IPS-NIHi7 (cell line): ENCODE measurements around the gene SLC25A21.
"Not testable (repeated sequence)": the region's sequence is repeated elsewhere in the genome, so short reads cannot be mapped to it uniquely, and the experiment has no call there.

Experiments used
- DNase-seq: peaks from one replicate; pipeline ENCODE4 v3.0.0; 2012; ENCODE audit warnings: mixed read lengths; ENCODE audit errors: extremely low spot score

The SLC25A21 gene

DNA sequence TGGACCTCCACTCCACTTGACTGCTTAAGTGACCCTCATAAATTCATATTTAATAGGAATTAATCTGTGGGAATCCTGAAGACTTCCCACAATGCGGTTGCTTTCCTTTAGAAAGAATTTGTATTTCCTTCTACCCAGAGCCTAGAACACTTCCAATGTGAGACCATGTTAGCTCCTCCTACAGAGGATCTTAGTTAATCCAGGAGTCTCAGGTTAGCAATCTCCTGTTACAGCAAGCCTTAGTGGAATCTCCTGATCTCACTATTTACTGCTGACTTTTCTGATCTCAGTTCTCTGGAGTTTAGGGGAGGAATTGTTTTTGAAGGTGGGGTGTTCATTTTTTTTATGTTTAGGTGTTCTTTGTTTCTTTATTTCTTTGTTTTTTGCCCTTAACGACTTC lies 186.0 kb downstream of the SLC25A21 start:
- DNase-seq, result no peak

DNA sequence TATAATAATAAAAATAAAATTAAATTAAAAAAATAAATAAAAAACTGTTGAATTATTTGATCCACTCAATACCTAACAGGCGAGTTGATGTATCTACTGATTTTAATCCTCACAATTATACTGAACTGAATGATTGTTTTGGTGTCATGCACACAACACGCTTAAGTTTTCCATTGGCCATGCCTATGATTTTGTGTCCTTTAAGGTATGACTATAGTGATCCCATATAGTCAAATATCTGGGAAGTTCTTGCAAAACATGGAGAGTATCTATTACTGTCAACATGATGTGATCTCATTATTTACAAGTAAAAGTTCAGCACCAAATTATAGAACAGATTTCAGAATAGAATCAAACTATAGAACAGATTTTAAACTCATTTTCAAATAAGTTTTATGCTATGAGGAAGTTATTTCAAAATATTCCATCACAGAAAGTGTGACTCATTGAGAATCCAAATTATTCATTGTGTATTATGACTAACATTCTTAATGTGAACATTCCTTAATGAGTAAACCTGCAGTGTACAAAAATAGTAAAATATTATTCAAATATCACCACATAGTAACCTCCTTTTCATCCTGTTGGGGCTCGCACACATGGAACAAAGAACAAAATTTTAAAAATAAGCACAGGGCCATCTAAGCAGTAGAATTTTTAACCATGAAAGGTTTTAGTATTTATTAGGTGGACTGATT lies 190.4 kb downstream of the SLC25A21 start:
- DNase-seq, result no peak

DNA sequence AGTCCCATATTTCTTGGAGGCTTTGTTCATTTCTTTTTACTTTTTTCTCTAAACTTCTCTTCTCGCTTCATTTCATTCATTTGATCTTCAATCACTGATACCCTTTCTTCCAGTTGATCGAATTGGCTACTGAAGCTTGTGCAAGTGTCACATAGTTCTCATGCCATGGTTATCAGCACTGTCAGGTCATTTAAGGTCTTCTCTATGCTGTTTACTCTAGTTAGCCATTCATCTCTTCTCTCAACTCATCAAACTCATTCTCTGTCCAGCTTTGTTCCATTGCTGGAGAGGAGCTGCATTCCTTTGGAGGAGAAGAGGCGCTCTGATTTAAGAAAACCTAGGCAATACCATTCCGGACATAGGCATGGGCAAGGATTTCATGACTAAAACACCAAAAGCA lies 192.0 kb downstream of the SLC25A21 start:
- not testable (repeated sequence) for DNase-seq

DNA sequence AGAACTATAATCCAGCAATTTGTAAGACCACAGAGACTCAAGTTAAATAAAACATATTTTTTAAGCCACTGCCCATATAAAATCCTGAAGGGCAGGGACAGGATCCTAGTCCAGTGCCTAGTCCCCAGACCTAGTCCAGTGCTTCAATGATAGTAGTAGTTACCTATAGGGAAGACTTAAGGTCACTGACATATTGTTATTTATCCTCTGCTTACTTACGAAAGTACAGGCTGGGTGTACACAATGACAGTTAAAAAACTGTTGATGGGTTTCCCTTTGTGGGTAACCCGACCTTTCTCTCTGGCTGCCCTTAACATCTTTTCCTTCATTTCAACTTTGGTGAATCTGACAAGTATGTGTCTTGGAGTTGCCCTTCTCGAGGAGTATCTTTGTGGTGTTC lies 192.5 kb downstream of the SLC25A21 start:
- DNase-seq, result no peak

GRCh38 chr14:36976571-36977023 lies 195.8 kb downstream of the SLC25A21 start:
- no peak for DNase-seq

DNA sequence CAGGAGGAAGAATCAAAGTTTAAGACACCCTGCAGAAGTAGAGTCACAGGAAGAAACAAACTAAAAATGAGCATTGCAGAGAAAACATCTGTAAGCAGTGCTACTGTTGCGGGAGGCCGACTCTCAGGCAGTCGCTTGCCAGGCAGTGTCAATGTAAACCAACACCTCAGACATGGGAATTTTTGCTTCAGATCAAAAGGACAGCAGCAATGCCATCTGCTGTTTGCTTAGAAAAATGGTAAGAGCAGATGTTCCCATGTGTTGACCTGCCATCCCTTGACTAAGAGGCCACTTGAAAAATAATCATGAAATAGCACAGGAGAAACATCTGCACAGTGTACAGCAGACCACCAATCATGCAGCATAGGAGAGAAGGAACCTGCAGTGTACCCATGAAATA lies 196.6 kb downstream of the SLC25A21 start:
- no peak for DNase-seq

DNA sequence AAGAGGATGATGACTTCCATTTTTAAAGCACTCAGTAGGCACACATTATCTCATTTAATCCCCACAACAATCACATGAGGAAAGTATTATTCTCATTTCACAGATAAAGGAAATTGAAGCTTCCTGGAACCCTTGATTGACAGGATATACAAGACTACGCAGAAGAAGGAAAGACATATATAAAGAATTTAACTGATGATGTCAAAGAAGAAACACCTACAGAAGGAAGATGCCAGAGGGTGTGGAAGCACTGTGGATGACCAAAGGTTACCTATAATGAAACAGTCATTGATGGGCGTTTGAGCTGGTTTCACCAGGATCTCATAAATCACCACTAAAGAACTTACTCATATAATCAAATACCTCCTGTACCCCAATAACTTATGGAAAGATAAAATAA lies 197.4 kb downstream of the SLC25A21 start:
- DNase-seq, result no peak

- no peak for DNase-seq
Measured at GRCh38 chr14:36973806-36974442, 198.5 kb downstream of the SLC25A21 start.

DNA sequence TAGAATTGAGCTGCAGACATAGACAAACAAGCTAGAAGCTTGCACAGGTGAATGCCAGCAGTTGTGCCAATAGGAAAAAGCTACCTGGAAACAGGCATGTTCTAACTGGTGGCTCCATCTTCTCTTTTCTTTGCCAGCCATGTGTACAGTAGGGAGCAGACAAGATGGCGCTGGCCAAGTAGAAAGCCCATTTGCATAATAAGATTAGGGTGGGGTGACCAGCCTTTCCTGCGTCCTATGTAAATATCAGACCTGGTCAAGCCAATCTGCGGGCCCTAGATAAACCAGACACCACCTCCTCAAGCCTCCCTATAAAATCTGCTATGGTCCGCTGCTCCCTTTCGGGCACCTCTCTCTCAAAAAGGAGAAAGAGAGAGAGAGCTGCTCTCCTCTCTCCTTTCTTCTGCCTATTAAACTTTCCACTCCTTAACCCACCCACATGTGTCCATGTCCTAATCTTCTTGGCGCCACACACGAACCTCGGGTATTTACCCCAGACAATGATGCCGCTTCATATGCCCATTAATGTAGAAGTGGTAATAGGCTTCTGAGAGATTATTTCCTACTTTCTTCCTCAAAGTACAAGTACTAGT lies 201.0 kb downstream of the SLC25A21 start:
- DNase-seq, result no peak

DNA sequence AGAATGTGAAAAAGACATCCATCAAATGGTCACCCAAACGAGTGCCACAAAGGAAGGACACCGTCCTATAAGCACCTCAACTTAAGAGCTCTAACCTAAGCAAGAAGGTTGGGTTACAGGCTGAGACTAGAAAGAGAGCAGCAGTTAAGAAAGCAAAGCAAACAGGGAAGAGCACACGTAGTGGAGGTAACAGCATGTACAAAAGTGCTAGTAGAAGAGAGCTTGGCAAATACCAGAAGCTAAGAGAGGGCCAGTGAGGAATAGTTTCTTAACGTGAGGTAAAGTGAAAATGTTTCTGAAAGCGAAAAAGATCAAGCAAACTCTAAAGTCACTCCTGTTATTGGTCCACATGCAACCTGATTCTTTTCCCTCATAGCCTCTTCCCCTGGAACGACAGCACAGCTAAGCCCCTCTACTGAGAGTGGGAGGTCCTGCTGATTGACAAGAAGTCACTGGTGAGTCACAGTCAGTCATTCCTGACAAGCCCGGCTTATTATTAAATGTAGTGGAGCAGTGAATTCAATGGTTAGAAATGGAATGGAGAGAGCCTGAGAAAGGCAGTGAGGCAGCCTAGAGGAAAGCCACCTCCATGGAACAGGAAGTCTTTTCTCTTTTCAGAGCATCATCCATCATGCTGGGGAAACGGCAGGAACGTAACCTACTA lies 204.4 kb downstream of the SLC25A21 start:
- DNase-seq, result peak; percentile 18

GRCh38 chr14:36955967-36956366 lies 216.4 kb downstream of the SLC25A21 start:
- no peak for DNase-seq

GRCh38 chr14:36955376-36955775 lies 217.0 kb downstream of the SLC25A21 start:
- no peak for DNase-seq

GRCh38 chr14:36952689-36953088 lies 219.7 kb downstream of the SLC25A21 start:
- DNase-seq, result no peak

GRCh38 chr14:36951380-36951911 lies 221.0 kb downstream of the SLC25A21 start:
- no peak for DNase-seq

GRCh38 chr14:36950812-36951211 lies 221.6 kb downstream of the SLC25A21 start:
- no peak for DNase-seq

GRCh38 chr14:36949371-36949770 lies 223.0 kb downstream of the SLC25A21 start:
- no peak for DNase-seq

- DNase-seq, result no peak
Measured at GRCh38 chr14:36948157-36948859, 224.1 kb downstream of the SLC25A21 start.

DNA sequence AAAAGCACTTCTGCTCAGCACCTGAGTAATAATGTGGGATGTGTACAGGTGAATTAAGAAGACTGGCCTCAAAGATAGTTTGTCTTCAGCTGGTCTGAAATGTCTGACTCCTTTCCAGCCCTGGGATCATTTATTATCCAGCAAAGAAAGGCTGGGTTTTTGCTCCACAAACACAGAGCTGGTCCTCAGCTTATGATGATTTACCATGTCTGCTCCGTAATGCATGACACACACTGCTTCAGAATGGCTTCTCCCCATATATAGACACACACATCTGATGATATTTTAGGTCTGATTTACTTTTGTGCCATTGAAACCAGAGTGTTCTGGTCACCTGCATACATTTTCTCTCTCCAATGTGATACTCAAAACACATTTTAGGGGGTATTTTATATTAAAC lies 225.0 kb downstream of the SLC25A21 start:
- no peak for DNase-seq

- no peak for DNase-seq
Measured at GRCh38 chr14:36946872-36947271, 225.5 kb downstream of the SLC25A21 start.

- no peak for DNase-seq
Measured at GRCh38 chr14:36944307-36945010, 227.9 kb downstream of the SLC25A21 start.
